HuH-7 (cell line): ENCODE results near the gene PIGM.
A peak's percentile ranks its signal among the peaks of the same experiment; 100 is the strongest.

ENCODE experiments used
- DNase-seq: peaks from one replicate; pipeline ENCODE4 v3.0.0; 2011; ENCODE audit warnings: low spot score

The PIGM gene

DNA sequence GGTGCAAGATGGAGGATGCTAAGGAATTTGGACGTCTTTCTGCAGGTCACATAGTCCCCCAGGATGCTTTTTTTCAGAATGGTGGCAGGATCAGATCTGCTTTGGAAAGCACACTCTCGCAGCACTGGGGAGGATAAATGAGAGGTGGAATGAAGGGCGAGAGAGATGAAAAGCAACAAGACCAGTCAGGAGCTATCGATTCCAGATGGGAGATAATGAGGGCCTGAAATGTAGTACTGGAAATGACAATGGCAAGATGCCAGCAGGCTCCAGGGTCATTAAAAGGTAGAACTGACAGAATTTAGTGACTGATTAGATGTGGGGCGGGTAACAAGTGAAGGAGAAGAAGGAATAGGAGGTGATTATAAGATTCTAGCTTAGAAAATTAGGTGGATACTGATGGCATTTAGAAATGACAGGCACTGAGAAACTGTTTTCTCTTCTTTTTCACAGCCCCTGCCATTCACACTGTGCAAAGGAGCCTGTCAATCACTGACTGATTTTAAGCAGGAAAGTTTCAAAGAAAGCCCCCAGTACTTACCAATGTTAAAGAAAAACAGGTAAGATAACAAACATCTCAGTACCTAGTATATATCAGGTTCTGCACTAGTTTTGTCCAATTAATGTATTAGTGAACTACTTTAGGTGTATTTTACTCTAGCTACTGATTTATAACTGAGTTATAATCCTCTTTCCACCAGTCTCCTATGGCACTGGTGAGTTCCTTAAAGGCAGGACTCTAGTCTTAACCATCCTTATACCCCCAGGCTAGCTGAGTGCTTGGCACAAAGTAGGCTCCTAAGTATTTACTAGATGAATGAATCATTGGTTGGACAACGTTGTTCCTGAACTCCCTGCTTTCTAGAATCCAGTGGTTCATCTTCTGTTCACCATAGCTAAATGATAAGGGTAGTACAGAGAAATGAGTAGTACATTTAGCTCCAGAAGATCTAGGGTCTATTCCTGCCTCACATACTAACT lies 9.2 kb downstream of the PIGM start:
- no peak for DNase-seq

DNA sequence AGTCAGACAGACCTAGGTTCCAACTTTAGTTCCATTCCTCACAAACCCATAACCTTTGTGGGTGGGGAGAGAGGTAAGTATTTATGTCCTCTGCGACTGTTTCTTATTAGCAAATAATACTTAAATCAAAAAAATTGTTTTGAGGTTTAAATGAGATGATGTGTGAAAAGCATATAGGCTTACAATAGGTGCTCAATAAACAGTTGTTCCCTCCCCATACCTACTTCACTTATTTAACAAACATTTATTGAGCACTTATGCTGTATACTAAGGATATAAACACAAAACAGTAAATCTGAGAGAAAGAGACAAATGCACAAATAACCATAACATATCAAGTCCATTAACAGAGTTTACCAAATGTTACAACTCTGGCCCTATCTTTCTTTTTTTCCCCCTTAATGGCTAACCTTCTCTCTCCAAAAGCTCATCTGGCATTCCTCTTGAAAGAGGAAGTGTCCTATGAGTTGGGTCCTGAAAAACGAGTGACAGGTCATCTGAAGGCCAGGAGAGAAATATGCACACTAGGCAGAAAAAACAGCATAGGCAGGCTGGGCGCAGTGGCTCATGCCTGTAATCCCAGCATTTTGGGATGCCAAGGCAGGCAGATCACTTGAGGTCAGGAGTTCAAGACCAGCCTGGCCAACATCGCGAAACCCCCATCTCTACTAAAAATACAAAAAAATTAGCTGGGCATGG lies 10.3 kb downstream of the PIGM start:
- DNase-seq = no peak

DNA sequence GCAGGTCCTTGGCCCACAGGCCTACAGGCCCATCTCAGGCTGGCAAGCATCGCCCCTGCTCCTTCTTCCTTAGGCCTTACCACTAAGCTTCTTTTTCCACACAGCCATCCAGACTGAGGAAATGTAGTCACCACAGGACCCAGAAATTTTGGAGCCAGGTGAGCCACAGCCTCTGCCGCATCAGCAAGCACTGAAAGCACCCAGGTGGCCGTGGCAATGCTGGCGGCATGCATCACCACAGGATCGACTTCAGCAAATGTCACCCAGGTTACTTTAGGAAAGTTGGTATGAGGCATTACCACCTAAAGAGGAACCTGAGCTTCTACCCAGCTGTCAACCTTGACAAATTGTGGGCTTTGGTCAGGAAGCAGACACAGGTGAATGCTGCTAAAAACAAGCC lies 11.6 kb downstream of the PIGM start:
- DNase-seq = no peak

GRCh38 chr1:160018900-160019299 lies 12.9 kb downstream of the PIGM start:
- no peak for DNase-seq

GRCh38 chr1:160018347-160018746 lies 13.4 kb downstream of the PIGM start:
- no peak for DNase-seq

DNA sequence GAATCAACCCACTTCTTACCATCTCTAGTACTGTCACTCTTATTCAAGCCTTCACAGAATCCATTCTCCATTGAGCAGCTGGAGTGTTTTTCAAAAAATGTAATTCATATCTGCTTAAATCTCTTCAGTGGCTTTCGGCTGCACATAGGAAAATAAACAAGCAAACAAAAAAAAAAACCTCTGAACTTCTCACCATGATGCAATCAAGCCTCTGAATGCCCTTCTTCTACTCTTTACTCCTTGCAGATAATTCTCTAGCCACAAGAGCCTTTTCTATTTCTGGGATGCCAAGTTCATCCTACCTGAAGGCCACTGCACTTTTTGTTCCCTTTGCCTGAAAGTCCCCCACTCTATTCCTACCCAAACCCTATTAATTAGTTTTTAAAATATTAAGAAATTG lies 14.2 kb downstream of the PIGM start:
- no peak for DNase-seq

DNA sequence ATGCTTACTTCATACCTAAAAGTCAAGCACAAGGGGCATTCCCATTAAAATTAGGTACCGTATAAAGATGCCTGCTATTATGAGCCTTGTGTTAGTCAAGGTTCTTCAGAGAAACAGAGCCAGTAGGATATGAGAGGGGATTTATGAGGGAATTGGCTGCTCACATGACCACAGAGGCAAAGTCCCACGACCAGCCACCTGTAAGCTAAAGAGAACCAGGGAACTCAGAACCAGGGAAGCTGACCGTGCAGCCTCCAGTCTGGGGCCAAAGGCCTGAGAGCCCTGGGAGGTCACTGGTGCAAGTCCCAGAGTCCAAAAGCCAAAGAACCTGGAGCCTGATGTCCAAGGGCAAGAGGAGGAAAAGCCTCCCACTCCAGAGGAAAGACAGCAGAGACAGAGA lies 20.0 kb downstream of the PIGM start:
- DNase-seq = no peak

- no peak for DNase-seq
These were observed 22.0 kb downstream of the PIGM start for GRCh38 chr1:160009801-160010200.

DNA sequence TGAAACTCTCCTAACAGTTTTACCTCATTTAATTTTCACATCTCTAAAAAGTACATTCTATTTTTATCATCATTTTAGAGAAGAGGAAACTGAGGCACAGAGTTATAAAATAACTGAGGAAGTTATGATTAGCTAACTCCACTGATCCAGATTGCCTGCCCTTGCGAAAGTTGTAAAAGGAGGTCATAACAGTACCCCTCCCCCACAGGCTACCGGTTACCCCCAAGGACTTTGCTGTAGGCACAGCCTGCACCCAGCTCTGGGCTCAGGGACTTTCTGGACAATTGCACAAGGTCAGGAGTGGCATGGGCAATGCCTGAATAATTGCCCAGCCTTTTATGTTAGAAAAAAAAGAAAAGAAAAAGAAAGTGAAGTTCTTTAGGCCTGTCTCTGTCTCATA lies 22.7 kb downstream of the PIGM start:
- DNase-seq = no peak

DNA sequence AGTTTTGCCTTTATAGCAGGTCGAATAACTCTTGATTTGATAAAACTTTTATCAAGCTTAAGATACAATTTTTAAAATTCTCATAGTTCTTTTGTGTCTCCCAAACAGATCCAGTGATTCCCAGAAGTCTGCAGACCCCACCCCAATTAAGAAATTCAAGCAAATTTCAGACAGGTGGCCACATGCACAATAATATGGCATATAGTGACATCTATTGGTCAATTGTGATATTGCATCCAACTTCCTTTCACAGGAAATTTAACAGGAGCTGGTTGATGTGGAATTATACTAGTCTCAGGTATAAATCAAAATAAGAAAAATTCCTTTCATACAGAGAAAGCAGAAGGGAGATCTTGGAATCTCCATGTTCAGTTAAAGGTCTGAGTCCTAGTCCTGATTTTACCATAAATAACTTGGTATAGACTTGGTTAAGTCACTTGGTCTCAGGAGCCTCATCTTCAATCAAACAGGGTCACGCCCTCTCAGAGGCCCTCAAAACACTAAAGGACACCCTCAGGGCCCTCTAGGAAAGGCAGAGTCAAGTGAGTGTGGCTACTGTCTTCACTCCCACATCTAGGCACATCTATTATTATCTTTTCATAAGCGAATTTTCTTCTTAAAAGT lies 24.1 kb downstream of the PIGM start:
- DNase-seq = no peak

GRCh38 chr1:160006312-160006940 lies 25.4 kb downstream of the PIGM start:
- peak; percentile 67 for DNase-seq

DNA sequence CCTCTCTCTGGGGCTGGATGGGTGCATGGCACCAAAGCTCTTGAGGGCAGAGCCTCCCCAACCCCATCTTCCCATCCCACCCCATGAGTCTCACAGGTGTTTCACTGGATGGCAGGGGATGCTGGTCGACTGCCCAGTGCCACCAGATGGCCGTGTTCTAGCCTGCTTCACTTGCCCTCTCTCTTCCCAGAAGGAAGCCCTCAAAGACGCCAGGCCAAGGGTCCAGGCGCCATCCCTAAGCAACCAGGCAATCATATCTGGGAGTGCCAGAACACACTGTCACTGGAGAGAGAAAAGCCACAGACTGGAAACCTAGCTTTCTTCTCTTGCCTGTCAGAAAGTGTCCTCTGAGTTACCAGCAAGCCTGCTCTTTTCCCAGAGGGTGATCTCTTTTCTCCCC lies 26.7 kb downstream of the PIGM start:
- DNase-seq = no peak

GRCh38 chr1:160004425-160004824 lies 27.4 kb downstream of the PIGM start:
- DNase-seq = no peak

DNA sequence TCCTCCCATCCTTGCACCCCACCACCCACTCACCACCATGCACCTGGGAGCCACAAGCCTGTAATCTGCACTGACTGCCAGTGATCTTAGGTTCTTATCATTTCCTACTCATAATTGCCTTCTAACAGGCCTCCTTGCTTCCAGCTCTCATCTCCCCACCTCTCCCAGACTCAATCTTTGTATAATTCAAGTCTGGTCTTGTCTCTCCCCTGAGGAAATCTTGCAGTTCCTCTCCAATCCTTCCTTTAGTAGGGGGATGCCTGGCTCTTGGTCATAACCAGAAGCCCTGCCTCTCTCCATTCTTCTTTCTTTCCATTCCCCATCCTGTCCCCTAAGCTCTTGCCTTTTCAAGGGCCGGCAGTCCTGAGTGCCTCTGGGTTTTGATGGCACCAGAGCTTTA lies 27.8 kb downstream of the PIGM start:
- DNase-seq = no peak

DNA sequence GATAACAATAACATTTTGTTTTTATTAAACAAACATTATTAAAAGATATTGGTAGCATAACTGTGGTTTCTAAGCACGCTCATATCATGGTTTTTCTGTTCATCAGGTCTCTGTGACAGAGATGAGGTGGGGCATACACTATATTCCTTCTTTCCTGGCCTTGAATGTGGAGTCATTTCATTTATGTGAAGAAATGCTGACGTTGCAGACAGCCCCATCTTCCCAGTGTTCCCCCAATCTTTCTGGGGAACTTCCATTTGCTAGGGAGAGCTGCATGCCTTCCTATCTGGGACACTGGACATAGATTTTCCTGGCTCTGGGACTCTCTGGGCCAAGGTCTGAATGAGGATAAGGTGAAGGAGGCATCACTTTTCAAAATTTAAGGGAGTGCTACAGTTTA lies 30.4 kb downstream of the PIGM start:
- no peak for DNase-seq

- DNase-seq = no peak
These were observed 32.6 kb downstream of the PIGM start for GRCh38 chr1:159999204-159999603.

DNA sequence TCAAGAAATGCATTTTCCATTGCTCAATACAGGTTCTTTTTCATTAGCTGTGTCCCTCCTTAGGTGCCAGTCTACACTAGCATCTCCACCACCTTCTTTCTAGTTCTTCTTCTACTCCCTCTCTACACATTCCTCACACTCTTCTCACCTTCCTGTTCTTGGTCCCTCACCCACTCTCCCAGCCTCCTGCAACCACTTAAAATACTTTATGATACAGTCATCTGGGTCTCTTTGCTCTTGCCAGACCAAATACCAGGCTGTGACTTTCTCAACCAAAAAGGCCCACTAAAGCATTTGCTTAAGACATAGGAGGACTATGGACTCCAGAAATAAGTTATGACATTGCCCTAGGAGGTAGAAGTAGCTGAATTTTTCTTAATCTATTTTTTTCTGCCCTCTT lies 35.1 kb downstream of the PIGM start:
- DNase-seq = no peak

GRCh38 chr1:159994896-159995295 lies 36.9 kb downstream of the PIGM start:
- DNase-seq = no peak

DNA sequence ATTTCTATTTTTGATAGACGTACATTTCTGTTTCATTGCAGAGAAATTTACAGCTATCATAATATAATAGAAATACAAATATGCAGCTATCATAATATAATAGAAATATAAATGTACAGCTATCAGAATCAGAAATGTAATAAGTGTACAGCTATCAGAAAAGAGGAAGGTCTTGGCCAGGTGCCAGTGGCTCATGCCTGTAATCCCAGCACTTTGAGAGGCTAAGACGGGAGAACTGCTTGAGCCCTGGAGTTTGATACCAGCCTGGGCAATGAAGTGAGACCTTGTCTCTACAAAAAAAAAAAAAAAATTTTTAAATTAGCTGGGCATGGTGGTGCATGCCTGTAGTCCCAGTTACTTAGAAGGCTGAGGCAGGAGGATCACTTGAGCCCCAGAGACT lies 37.9 kb downstream of the PIGM start:
- DNase-seq = no peak

DNA sequence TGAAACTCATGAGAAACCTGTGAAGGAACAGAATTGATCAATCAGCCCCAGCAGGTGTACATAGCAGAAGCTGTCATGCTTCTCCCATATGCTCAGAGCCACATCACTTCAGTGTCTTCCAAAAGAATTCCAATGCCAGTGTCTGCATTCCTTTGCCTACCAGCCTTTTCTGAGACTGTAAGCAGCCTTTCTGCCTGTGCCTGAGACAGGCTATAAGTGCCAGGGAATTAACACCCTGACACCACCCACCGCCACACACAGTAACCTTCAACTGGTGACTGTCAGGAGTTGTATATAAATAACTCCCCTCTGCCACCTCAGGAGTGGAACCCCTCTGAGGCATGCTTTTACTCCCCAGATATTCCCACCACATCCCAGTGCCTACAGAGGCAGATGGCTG lies 39.6 kb downstream of the PIGM start:
- no peak for DNase-seq

- peak; percentile 16 for DNase-seq
These were observed 40.3 kb downstream of the PIGM start for GRCh38 chr1:159991513-159991912.

DNA sequence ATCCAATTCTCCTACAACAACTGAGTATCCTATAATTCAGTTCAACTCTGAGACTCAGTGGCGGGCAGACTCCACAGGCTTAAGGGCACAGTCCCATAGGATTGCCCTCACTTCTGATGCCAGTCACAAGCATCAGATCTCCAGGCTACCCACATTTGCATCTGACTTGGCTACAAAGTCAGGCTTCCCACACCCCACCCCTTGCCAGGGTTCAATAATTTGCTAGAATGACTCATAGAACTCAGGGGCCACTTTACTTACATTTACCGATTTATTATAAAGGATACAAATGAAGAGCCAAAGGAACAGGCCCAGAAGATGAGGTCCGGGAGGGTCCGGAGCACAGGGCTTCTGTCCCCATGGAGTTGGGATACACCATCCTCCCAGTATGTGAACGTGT lies 41.8 kb downstream of the PIGM start:
- DNase-seq = no peak

GRCh38 chr1:159989581-159989980 lies 42.2 kb downstream of the PIGM start:
- DNase-seq = no peak
